Left cardiac atrium (tissue), 4 donors: ENCODE data around the gene MYORG. TPM values are rescaled to one million over a fixed set of nuclear protein-coding genes. Genes with fewer than 3 reads are reported as not detected.

ENCODE experiments used
- ATAC-seq, 2 donors: fragments of 200-7000 bp; cut with Tn5 transposase; one replicate each; pipeline ENCODE4 v1.9.1; 2020; ENCODE audit warnings: mild to moderate bottlenecking in 2 of 2, moderate library complexity in 2 of 2
- DNase-seq: peaks from one replicate; pipeline ENCODE4 v3.0.0-alpha.2; 2020
- intact Hi-C, 2 donors: fragments of 100-400 bp; cut with DNase I; formaldehyde crosslinking; loops; one replicate each; pipeline versions ENCODE4 v1.14.1 to v1.15.1; 2022 to 2023
- total RNA-seq, 2 donors: library from RNA; stranded (reverse); fragmentation: NEBNext Ultra II Directional; extraction: Animal tissue kit (Norgen Biotek cat#: 25700); gene quantifications; one replicate each; pipeline ENCODE4 v1.2.1, GENCODE V29; 2021
- donor health status: DM: no; HTN: yes; CAD: no.
- donor health status: DM: no; HTN: yes; CAD: no; lungs with severe emphysema.
- donor health status: DM: yes; HTN: yes; CAD: no.
- donor health status: Dilated cardiomyopathy.

MYORG gene
- total RNA-seq, 2 donors from 2014 or later, result 5.5 to 6.0 TPM

DNA sequence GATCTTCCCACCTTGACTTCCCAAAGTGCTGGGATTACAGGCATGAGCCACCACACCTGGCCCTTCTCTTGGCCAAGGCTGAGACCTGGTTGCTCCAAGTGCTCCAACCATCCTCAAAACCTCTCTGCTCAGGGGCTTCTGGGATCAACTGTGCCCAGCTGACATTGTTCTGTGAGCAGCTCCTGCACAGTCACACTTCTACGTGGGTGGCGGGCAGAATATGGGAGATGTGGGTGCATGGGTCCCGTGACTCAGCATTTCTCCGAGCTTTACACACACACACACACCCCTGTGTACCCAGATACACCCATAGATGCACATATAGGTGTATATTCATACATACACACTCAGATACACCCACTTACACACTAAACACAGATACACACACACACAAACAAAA, 10.5 kb upstream of the MYORG start:
- ATAC-seq, result no peak
- intact Hi-C loops, result no loop called here
- no peak for DNase-seq

GRCh38 chr9:34386656-34387055, 10.0 kb upstream of the MYORG start:
- intact Hi-C loops, result no loop called here
- DNase-seq, result no peak
- no peak for ATAC-seq

DNA sequence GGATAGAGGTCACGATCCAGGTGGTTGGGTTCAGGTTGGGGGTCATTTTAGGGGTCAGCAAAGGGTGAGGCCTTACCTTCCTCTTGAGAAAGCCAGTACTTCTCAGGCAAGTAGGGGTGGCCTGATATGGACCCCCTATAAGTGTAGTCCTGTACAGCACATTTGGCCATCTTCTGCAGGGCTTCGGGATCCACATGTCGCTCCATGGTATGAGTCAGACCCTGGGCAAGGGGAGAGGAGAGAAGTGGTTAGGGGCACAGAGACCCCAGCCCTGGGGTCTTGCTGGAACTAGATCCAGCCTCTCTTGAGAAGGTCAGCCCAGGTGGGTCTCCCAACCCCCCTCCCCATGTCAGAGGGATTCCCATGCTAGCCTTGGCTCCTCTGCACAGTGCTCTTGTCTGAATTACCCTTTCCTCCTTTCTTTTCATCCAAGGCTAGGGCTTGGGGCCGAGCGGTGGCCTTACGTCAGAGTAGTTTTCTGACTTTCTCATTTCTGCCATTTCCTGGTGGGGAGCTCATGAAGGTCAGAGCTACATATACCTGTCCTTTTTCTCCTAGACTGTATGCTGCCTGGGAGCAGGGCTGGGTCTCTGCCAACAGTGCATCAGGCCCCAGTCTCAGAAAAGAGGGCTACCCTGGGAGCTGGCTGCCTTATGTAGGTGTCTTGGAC, 9.0 kb upstream of the MYORG start:
- ATAC-seq, result no peak
- no peak for DNase-seq
- intact Hi-C loops, result no loop called here

DNA sequence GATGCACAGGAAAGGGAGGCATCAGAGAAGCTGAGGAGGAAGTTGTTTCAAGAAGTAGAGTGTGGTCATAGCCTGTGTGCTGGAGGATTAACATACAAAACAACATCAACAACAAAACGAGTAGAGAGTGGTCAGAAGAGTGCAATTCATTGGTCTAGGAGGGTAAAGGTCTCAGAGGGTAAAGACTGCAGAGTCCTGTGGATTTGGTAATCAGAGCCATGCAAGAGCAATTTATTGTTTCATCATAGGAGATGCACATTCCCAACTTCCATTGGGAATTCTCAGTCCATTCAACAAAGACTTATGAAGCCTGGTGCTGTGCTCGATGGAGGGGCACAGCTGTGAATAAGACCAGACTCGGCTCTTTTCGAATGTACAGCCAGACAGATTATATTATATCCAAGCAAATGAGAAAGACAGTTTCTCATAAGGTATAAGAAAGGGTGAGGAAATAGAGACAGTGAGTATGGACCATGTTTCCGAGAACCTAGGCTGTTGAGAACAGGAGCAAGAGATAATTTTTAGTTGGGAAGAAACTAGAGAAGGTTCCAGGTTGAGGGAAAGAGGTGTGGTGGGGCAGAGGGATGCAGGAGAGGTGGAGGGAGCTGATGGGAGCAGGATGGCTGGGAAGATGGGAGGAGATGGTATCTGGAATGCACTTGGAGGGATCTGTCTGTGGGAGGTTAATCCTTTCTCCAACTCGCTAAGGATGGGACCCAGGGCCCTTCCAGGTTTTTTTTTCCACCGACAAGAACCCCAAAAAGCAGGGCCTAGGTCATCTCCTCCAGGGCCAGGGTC, 7.9 kb upstream of the MYORG start:
- intact Hi-C loops, result no loop called here
- DNase-seq, result no peak
- no peak for ATAC-seq

GRCh38 chr9:34383904-34384303, 7.2 kb upstream of the MYORG start:
- no peak for DNase-seq
- intact Hi-C loops, result no loop called here
- ATAC-seq, result no peak

DNA sequence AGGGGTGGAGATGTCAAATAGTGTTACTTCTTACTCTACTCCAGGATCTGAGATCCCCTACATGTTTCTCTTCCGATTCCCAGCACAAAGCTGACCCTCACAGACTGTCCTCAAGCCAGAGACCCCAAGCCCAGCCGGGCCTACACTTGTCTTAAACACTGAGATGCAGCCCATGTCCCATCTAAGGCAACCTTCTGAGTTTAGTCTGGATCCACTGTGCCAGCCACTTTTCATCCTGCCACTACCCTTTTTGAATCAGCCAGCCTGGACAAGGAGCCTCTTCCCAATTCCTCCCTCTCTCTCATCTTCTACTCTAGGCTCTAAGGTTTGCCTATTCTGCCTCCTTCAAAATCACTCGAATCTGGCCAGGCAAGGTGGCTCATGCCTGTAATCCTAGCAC, 6.2 kb upstream of the MYORG start:
- no peak for ATAC-seq
- intact Hi-C loops, result no loop called here

DNA sequence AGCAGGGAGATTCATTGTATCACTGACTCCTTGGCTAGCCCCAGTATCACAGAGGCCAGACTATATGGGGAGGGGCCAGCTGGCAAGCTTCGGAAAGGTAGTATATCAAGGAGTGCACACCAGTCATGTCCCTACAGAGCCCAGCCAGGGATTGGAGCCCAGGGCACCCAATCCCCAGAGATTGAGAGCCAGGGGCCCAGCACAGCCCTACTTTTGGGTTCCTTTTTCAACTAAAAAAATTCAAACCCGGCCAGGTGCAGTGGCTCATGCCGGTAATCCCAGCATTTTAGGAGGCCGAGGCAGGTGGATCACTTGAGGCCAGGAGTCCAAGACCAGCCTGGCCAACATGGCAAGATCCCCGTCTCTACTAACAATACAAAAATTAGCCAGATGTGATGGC, 5.4 kb upstream of the MYORG start:
- intact Hi-C loops, result no loop called here
- no peak for ATAC-seq
- no peak for DNase-seq

More for the DNA sequence above, 6.2 kb upstream of the MYORG start:
- no peak for DNase-seq

DNA sequence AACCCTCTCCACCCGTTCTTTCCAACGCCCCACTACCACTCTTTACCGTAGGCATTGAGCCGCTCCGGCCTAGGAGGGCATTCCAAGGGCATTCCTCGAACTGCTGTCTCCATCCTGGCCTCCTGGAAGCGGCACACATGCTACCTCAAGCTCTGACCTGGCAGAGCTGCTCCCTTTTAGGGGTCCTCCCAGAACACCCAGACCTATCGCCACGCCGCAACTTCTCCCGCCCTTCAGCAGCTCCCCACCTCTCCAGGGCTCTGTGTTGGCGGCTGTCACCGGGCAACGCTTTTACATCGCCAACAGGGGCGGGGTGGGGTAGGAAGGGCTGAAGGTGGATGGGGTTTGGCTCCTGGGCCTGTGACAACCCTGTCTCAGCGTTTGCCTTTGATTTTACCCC, 4.6 kb upstream of the MYORG start:
- intact Hi-C loops, result no loop called here
- ATAC-seq, result no peak
- no peak for DNase-seq

- intact Hi-C loops, result no loop called here
- peak; percentile 84 for DNase-seq
- ATAC-seq, result peak; percentile 82 to 84
Observed at GRCh38 chr9:34380511-34381315, 4.0 kb upstream of the MYORG start.

DNA sequence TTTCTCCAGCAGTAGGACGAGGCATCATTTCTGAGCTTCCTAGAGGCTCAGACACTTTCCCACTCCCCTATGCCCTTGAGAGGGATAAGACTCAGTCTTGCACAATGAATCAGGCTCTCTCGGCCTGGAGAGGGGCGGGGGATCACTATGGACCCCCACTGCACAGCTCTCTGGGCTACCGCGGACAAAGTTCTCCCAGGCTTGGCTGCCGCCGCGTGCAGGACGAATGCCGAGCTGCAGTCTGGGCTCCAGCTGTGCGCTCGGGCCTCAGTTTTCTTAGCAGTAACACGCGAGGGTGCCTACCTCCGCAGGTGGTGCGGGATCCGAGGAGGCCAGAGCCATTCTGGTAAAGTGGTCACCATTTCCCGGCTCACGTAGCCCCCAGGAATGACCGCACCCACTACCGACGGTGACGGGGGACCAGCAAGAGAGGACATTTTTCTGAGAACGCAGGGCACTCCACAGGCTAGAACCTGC, 3.4 kb upstream of the MYORG start:
- intact Hi-C loops, result no loop called here
- no peak for DNase-seq
- peak in 1 of 2 donors; percentile 4 for ATAC-seq

DNA sequence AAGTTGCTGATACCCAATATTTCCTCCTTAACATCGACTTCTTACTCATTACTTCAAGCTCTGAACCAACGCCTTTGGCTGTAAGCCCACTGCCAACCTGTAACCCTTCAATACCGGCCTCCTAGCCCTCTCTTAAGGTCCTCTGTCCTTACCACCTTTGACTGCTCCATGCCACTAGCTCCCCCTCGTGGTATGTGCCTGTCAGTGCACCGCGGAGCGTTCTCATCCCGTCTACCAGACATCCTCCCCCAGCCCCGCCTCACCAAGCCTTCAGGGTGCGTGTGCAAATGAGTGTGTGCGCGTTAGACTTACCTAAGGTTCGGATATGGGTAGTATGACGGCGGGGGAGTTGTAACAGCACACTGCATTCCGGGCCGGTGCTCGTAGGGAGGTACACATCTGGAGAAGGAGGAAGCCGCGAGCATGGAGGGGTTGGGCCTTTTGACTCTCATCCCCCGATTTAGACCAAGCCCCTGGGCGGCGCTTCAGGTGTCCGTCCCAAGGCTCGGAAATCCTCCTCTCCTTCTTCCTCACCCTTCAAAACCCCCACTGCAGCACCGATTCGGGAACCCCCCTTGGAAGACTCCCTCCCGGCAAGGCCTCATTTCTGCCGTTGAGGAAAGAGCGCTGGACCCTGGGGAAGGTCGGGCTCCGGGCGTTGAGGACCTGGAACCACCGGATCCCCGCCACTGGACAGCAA, 2.8 kb upstream of the MYORG start:
- intact Hi-C loops, result loop anchor here (1.0 to 5.0 kb wide), 2 partner anchors 47 to 48 kb away; no protein-coding TSS in a partner anchor
- DNase-seq, result peak; percentile 86

DNA sequence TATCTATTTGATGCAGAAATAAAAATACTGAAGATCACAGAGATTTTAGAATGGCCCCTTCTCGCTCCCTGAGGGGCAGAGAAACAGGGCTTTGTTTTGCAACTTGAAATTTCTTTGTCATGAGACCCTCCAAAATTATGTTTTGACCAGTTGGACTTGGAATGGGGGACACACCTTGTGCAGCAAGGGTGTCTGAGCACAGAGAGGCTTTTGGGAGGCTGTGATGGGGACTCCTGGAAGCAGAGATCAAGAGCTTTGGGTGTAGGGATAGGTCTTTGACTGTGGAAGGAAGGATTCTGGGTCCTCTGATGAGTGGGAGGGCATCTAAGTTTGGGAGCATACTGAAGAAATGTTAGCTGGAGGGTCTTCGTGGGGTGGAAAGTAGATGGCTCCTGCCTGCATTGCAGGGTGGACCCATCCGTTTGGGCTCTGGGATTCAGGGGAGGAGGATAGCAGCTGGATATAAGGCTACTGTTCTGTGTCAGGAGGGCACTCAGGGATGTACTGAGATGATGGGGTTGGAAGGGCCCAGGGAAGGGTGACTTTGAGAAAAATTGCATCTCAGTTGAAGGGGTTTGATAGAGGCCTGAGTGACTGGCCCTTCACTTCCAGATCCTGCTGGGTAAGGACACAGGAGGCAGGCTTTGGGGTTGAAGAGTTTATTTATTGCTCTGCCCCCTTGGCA, 1.8 kb upstream of the MYORG start:
- intact Hi-C loops, result loop anchor here (1.0 to 5.0 kb wide), 2 partner anchors 46 to 47 kb away; no protein-coding TSS in a partner anchor
- ATAC-seq, result no peak
- no peak for DNase-seq

More for the DNA sequence above, 2.8 kb upstream of the MYORG start:
- peak; percentile 45 to 60 for ATAC-seq

DNA sequence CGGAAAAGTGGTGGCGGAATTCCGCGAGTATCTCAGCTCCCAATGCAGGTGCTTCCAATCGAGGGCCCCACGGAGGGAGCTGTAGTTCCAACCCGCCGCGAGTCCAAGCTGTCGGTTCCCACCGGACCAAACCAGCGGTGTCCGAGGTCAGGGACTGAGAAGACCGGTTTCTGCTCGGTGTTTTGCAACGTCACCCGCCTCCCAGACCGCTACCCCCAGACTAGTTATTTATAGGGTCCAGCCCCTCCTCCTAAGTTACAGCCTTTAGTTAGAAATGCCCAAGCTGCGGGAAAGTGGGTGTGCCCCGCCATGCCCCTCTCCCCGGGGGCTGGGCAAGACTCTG, 677 bp upstream of the MYORG start:
- DNase-seq (no peak), ATAC-seq (no peak)
- intact Hi-C loops, result loop anchor here in 1 of 2 donors (5.0 kb wide), 1 partner anchor 45 kb away; no protein-coding TSS in a partner anchor

- ATAC-seq, result peak; percentile 10 to 36
- intact Hi-C loops, result loop anchor here in 1 of 2 donors (5.0 kb wide), 1 partner anchor 44 kb away; no protein-coding TSS in a partner anchor
Observed at GRCh38 chr9:34375901-34376595, 650 bp downstream of the MYORG start.

GRCh38 chr9:34374905-34375552, 1.7 kb downstream of the MYORG start:
- ATAC-seq (no peak), DNase-seq (no peak)
- intact Hi-C loops, result loop anchor here in 1 of 2 donors (5.0 kb wide), 1 partner anchor 43 kb away; no protein-coding TSS in a partner anchor

More at GRCh38 chr9:34375901-34376595, 650 bp downstream of the MYORG start:
- DNase-seq, result peak; percentile 69

GRCh38 chr9:34374339-34374738, 2.4 kb downstream of the MYORG start:
- DNase-seq (no peak), ATAC-seq (no peak)
- intact Hi-C loops, result no loop called here

DNA sequence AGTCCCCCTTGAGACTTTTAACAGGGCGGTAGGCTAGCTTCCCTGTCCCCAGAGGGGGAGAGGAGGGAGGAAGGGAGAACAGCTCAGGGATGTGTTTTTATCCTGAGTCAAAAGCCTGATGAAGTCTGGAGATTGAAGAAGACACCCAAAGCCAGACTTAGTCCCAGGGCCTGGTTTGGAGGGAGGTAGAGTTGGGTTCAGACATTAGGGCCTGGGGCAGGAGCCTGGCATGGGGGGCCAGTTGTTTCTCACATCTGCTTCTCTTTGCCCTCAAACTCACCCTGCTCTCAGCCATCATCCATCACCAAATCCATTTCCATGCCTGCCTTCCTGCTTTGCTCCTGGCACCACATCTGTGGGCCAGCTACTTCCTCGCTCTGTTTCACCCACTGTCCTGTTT, 2.9 kb downstream of the MYORG start:
- DNase-seq, result no peak
- intact Hi-C loops, result no loop called here
- ATAC-seq, result no peak
